ENCODE data around the gene NSUN6.

DNA sequence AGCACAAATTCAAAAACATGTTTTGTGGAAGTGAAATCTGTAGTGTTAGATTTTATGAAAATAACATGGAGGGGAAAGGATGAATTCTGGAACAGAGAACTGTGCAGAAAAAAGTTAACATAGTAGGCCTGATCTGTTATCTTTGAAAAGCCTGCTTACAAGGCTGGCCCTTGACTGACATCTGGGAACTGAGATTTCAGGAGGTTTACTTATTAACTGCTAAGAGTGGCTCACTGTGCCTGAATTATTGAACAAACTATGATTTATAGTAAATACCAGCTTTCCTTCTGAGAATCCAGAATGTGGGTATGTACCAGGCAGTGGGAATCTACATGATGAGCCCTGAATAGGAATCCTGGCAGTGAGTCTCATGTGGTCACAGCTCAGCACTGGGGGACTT is 30.5 kb downstream of the NSUN6 start:
- no peak for TF ChIP-seq EZH2 (IDR thresholded peaks at IDR 0.05; ENCODE audit: insufficient read depth, poor library complexity, severe bottlenecking)
- no peak for TF ChIP-seq EZH2phosphoT487 (IDR thresholded peaks at IDR 0.05; ENCODE audit: insufficient read depth, low read depth)
